K562 (cell line): ENCODE measurements around the gene BICDL1. TPM values are rescaled to one million over a fixed set of nuclear protein-coding genes. Genes with fewer than 3 reads are reported as not detected.

Source experiments
- BCL6 ChIP-seq: fragments of 250-450 bp; sonication (Bioruptor Pico); IDR thresholded peaks from 2 replicates; pipeline ENCODE4 v1.4.0; 2020
- BHLHE40 ChIP-seq: IDR thresholded peaks from 2 replicates; pipeline ENCODE4 v1.6.1; 2011; ENCODE audit warnings: low read length, improper control_type of control experiment
- DNMT1 ChIP-seq: fragments of 450-650 bp; IDR thresholded peaks from 2 replicates; pipeline ENCODE4 v1.6.1; 2016; ENCODE audit warnings: antibody characterized with exemption, mild to moderate bottlenecking
- ELF2 ChIP-seq: fragments of 250-450 bp; sonication (Bioruptor Pico); IDR thresholded peaks from 2 replicates; pipeline ENCODE4 v1.5.0; 2021; ENCODE audit warnings: mild to moderate bottlenecking
- ESRRB ChIP-seq: fragments of 250-450 bp; sonication (Bioruptor Pico); IDR thresholded peaks from 2 replicates; pipeline ENCODE4 v1.5.0; 2020; ENCODE audit warnings: mild to moderate bottlenecking, moderate library complexity, borderline replicate concordance
- FIP1L1 ChIP-seq: fragments of 200-400 bp; formaldehyde crosslinking; IDR thresholded peaks from 2 replicates; pipeline ENCODE4 v1.6.1; 2018; ENCODE audit warnings: mild to moderate bottlenecking, low read depth, low read length; ENCODE audit not compliant: poor library complexity, severe bottlenecking
- FOS ChIP-seq: IDR thresholded peaks from 3 replicates; pipeline ENCODE4 v1.6.1; 2011; ENCODE audit not compliant: insufficient read length; ENCODE audit errors: extremely low read depth
- FOXK2 ChIP-seq, 2 experiments: fragments of 450-650 bp; IDR thresholded peaks in 1 of 2; conservative IDR thresholded peaks in 1 of 2; 2 replicates each; pipeline ENCODE4 v1.6.1; 2016; ENCODE audit warnings: low read depth in 2 of 2, mild to moderate bottlenecking in 1 of 2
- GTF2A2 ChIP-seq: IDR thresholded peaks from 2 replicates; pipeline ENCODE4 v1.6.1; 2016; ENCODE audit warnings: mild to moderate bottlenecking, missing genetic modification characterization, missing compliant biosample characterization
- HIVEP1 ChIP-seq: fragments of 250-450 bp; sonication (Bioruptor Pico); IDR thresholded peaks from 2 replicates; pipeline ENCODE4 v1.4.0; 2020; ENCODE audit warnings: mild to moderate bottlenecking
- HSF4 ChIP-seq: fragments of 250-450 bp; sonication (Bioruptor Pico); IDR thresholded peaks from 2 replicates; pipeline ENCODE4 v2.1.2; 2022; ENCODE audit warnings: mild to moderate bottlenecking, moderate library complexity, borderline replicate concordance
- IFI16 ChIP-seq: fragments of 250-450 bp; sonication (Bioruptor Pico); IDR thresholded peaks from 2 replicates; pipeline ENCODE4 v2.1.2; 2022; ENCODE audit warnings: mild to moderate bottlenecking, inconsistent platforms
- KDM4B ChIP-seq, 2 experiments: fragments of 450-650 bp in 1 of 2; sonication (generic) in 1 of 2; IDR thresholded peaks; 2 replicates each; pipeline ENCODE4 v1.6.1; 2016 to 2017; ENCODE audit warnings: borderline replicate concordance in 2 of 2, antibody characterized with exemption in 1 of 2, low read depth in 1 of 2, mild to moderate bottlenecking in 1 of 2
- KLF16 ChIP-seq: IDR thresholded peaks from 2 replicates; pipeline ENCODE4 v1.6.1; 2016; ENCODE audit warnings: antibody characterized with exemption
- NFIC ChIP-seq: fragments of 450-650 bp; IDR thresholded peaks from 2 replicates; pipeline ENCODE4 v1.6.1; 2017; ENCODE audit warnings: mild to moderate bottlenecking, inconsistent platforms
- POLR3A ChIP-seq: IDR thresholded peaks from 2 replicates; pipeline ENCODE4 v1.6.1; 2011; ENCODE audit warnings: borderline replicate concordance, mild to moderate bottlenecking, moderate library complexity; ENCODE audit not compliant: insufficient read length, insufficient read depth; ENCODE audit errors: extremely low read depth
- PTTG1 ChIP-seq: fragments of 450-650 bp; IDR thresholded peaks from 2 replicates; pipeline ENCODE4 v1.6.1; 2016; ENCODE audit warnings: low read depth, mild to moderate bottlenecking, missing genetic modification characterization, missing compliant biosample characterization
- TAF9B ChIP-seq: fragments of 450-650 bp; IDR thresholded peaks from 2 replicates; pipeline ENCODE4 v1.6.1; 2018; ENCODE audit warnings: mild to moderate bottlenecking; ENCODE audit not compliant: partially characterized antibody
- TCF7L2 ChIP-seq: fragments of 150-350 bp; IDR thresholded peaks from 2 replicates; pipeline ENCODE4 v1.6.1; 2016; ENCODE audit warnings: low read depth, mild to moderate bottlenecking, low read length, moderate library complexity
- TRIM24 ChIP-seq, 2 experiments: fragments of 450-650 bp; IDR thresholded peaks; 2 replicates each; pipeline ENCODE4 v1.6.1; 2016
- ZNF134 ChIP-seq: fragments of 250-450 bp; sonication (Bioruptor Pico); conservative IDR thresholded peaks from 2 replicates; pipeline ENCODE4 v1.4.0; 2020
- polyA plus RNA-seq, 8 experiments: library from polyadenylated mRNA; depleted of rRNA in 4 of 8; stranded (reverse) in 5 of 8; unstranded in 3 of 8; fragments of >200 nt; fragmentation: Nextera tagmentation in 2 of 8; fragmentation: Illumina TruSeq in 1 of 8; extraction: Ambion mirVana in 2 of 8; extraction: Trizol in 1 of 8; gene quantifications; 2 replicates each; pipeline versions ENCODE4 v1.2.1 to v1.2.3, GENCODE V29; 2011 to 2014; ENCODE audit warnings: inconsistent platforms in 1 of 8, missing spikeins in 1 of 8
- total RNA-seq, 7 experiments: library from RNA; depleted of rRNA in 6 of 7; stranded (reverse); fragments of >200 nt in 6 of 7; fragmentation: Illumina TruSeq in 2 of 7; extraction: Trizol in 2 of 7; gene quantifications; 2 replicates each; pipeline versions ENCODE4 v1.2.1 to v1.2.3, GENCODE V29; 2011 to 2021; ENCODE audit warnings: low replicate concordance in 1 of 7
- TF ChIP-seq, protein P1 (sequence below): sonication (generic); formaldehyde crosslinking; IDR thresholded peaks from 2 replicates; pipeline ENCODE4 v1.5.0; 2020; ENCODE audit warnings: missing genetic modification reagents
- TF ChIP-seq, protein P2 (sequence below): fragments of 250-450 bp; sonication (Bioruptor Pico); IDR thresholded peaks from 2 replicates; pipeline ENCODE4 v1.8.0; 2022; ENCODE audit warnings: moderate library complexity, mild to moderate bottlenecking, inconsistent platforms
- TF ChIP-seq, protein P3 (sequence below), 3 experiments: fragments of 200-800 bp in 1 of 3; sonication (Bioruptor generic) in 1 of 3; sonication (generic) in 1 of 3; formaldehyde crosslinking in 1 of 3; IDR thresholded peaks; 2 replicates each; pipeline versions ENCODE4 v1.6.1 to v1.8.0; 2016 to 2022; ENCODE audit warnings: mild to moderate bottlenecking in 2 of 3, missing compliant biosample characterization in 2 of 3, missing genetic modification characterization in 2 of 3, missing genetic modification reagents in 1 of 3
- TF ChIP-seq, protein P4 (sequence below): fragments of 450-650 bp; IDR thresholded peaks from 2 replicates; pipeline ENCODE4 v1.6.1; 2016

Gene BICDL1
- total and polyA plus RNA-seq, 9 of the 15 experiments (the other 6 are each of a cell fraction or from before 2014, with no cell fraction given): 0.06 to 2.0 (median 0.58) TPM

DNA sequence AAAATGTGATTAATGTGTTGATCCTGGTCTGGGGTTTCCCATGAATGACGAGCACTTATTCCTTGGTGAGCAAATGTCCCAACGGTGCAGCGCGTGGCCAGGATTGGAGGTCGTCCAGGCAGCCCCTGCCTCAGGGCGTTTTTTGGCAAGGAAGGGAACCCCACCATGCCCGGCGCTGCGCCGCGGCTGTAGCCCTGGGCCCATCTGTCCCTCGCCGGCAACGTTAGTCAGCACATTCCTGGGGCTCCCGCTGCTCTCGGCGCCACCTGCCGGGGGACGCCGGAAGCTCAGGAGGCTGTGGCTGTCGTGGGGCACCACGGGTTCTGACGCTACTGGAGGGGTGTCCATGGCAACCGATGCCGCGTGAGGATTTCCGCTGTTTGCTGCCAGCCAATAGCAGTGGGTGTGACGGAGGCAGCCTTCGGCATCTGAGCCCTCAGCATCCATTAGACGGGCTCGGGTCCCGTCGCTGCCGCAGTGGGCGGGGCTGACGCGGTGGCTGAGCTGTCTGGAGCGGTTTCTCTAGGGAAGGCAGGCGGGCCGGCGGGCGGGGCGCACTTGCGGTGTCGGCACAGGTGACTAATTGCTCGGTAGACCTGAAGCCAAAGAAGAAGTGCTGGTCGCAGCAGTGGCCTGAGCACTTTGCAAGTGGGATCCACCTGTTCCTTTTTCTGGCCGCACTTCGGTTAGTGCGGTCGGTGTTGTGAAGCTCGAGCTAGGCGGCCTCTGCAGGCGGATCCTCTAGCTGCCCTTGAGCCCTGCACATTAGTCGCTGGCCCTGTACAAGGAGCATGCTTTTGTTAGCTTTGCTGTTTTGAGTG lies 98.0 kb downstream of the BICDL1 start (continued):
- no peak for TF ChIP-seq PTTG1 (tag)
- TF ChIP-seq ESRRB (CRISPR knock-in tag): no peak
- peak; percentile 48 to 60; a peak in 3 of 4 replicates for TF ChIP-seq FOXK2 (conservative IDR thresholded peaks at IDR 0.05 in 1 of 2, IDR thresholded peaks at IDR 0.05 in 1 of 2; ENCODE audit: low read depth in 2 of 2)
- no peak for TF ChIP-seq DNMT1
- TF ChIP-seq, protein P1, sequence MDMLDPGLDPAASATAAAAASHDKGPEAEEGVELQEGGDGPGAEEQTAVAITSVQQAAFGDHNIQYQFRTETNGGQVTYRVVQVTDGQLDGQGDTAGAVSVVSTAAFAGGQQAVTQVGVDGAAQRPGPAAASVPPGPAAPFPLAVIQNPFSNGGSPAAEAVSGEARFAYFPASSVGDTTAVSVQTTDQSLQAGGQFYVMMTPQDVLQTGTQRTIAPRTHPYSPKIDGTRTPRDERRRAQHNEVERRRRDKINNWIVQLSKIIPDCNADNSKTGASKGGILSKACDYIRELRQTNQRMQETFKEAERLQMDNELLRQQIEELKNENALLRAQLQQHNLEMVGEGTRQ (CRISPR knock-in tag): peak; percentile 47; the same call in 1 of the 2 replicates
- TF ChIP-seq KDM4B (IDR thresholded peaks at IDR 0.05; ENCODE audit: borderline replicate concordance in 2 of 2, low read depth in 1 of 2): no peak; a peak in 1 of 4 replicates
- TF ChIP-seq TRIM24 (IDR thresholded peaks at IDR 0.05): peak in 1 of 2 experiments; percentile 19; a peak in 1 of 4 replicates
- peak; percentile 49; the same call in 1 of the 2 replicates for TF ChIP-seq BHLHE40
- TF ChIP-seq ZNF134 (CRISPR knock-in tag): no peak
- TF ChIP-seq BCL6: no peak
- TF ChIP-seq, protein P2, sequence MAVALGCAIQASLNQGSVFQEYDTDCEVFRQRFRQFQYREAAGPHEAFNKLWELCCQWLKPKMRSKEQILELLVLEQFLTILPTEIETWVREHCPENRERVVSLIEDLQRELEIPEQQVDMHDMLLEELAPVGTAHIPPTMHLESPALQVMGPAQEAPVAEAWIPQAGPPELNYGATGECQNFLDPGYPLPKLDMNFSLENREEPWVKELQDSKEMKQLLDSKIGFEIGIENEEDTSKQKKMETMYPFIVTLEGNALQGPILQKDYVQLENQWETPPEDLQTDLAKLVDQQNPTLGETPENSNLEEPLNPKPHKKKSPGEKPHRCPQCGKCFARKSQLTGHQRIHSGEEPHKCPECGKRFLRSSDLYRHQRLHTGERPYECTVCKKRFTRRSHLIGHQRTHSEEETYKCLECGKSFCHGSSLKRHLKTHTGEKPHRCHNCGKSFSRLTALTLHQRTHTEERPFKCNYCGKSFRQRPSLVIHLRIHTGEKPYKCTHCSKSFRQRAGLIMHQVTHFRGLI: no peak
- peak; percentile 53 for TF ChIP-seq NFIC
- no peak for TF ChIP-seq GTF2A2 (tag)
- TF ChIP-seq, protein P3, sequence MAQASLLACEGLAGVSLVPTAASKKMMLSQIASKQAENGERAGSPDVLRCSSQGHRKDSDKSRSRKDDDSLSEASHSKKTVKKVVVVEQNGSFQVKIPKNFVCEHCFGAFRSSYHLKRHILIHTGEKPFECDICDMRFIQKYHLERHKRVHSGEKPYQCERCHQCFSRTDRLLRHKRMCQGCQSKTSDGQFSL (CRISPR knock-in tag; IDR thresholded peaks at IDR 0.05): no peak
- TF ChIP-seq, protein P3 (tag; IDR thresholded peaks at IDR 0.05): no peak
- no peak for TF ChIP-seq TCF7L2
- TF ChIP-seq, protein P4, sequence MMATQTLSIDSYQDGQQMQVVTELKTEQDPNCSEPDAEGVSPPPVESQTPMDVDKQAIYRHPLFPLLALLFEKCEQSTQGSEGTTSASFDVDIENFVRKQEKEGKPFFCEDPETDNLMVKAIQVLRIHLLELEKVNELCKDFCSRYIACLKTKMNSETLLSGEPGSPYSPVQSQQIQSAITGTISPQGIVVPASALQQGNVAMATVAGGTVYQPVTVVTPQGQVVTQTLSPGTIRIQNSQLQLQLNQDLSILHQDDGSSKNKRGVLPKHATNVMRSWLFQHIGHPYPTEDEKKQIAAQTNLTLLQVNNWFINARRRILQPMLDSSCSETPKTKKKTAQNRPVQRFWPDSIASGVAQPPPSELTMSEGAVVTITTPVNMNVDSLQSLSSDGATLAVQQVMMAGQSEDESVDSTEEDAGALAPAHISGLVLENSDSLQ: peak; percentile 64
- TF ChIP-seq HIVEP1 (CRISPR knock-in tag): peak; percentile 98
- TF ChIP-seq TAF9B: no peak
- no peak for TF ChIP-seq FOS
- no peak for TF ChIP-seq HSF4 (CRISPR knock-in tag)
- peak; percentile 55; the same call in 1 of the 2 replicates for TF ChIP-seq KLF16
- TF ChIP-seq ELF2: no peak
- TF ChIP-seq FIP1L1: peak; percentile 92
- no peak for TF ChIP-seq IFI16 (CRISPR knock-in tag)
- TF ChIP-seq POLR3A: no peak
